NCI-H1092 (cell line): ENCODE data around the gene FAR2.

Source experiments
- DNase-seq: peaks from one replicate; lab custom pipeline; 2025; lab: John Stamatoyannopoulos, UW

Gene FAR2

GRCh38 chr12:29204521-29204920 lies 55.4 kb downstream of the FAR2 start:
- DNase-seq: no peak

GRCh38 chr12:29207120-29207519 lies 58.0 kb downstream of the FAR2 start:
- no peak for DNase-seq

- no peak for DNase-seq
Observed at GRCh38 chr12:29208060-29208459, 59.0 kb downstream of the FAR2 start.

- no peak for DNase-seq
Observed at GRCh38 chr12:29208936-29209701, 60.0 kb downstream of the FAR2 start.

GRCh38 chr12:29211696-29212095 lies 62.6 kb downstream of the FAR2 start:
- no peak for DNase-seq

- no peak for DNase-seq
Observed at GRCh38 chr12:29212682-29213403, 63.8 kb downstream of the FAR2 start.

GRCh38 chr12:29216266-29216665 lies 67.2 kb downstream of the FAR2 start:
- no peak for DNase-seq

GRCh38 chr12:29216797-29217575 lies 67.9 kb downstream of the FAR2 start:
- DNase-seq: no peak

- no peak for DNase-seq
Observed at GRCh38 chr12:29220632-29221336, 71.7 kb downstream of the FAR2 start.

GRCh38 chr12:29222200-29222599 lies 73.1 kb downstream of the FAR2 start:
- DNase-seq: no peak

GRCh38 chr12:29223426-29223825 lies 74.3 kb downstream of the FAR2 start:
- no peak for DNase-seq

GRCh38 chr12:29223956-29224543 lies 75.0 kb downstream of the FAR2 start:
- no peak for DNase-seq

GRCh38 chr12:29224572-29224971 lies 75.5 kb downstream of the FAR2 start:
- DNase-seq: no peak

GRCh38 chr12:29225834-29226233 lies 76.8 kb downstream of the FAR2 start:
- DNase-seq: no peak

GRCh38 chr12:29226616-29227015 lies 77.5 kb downstream of the FAR2 start:
- DNase-seq: no peak

GRCh38 chr12:29228474-29229157 lies 79.5 kb downstream of the FAR2 start:
- no peak for DNase-seq

GRCh38 chr12:29229158-29229505 lies 80.1 kb downstream of the FAR2 start:
- DNase-seq: no peak

GRCh38 chr12:29229937-29230336 lies 80.9 kb downstream of the FAR2 start:
- no peak for DNase-seq

GRCh38 chr12:29230800-29231560 lies 81.9 kb downstream of the FAR2 start:
- DNase-seq: no peak

GRCh38 chr12:29232086-29232485 lies 83.0 kb downstream of the FAR2 start:
- DNase-seq: no peak
